T-cell (primary cell): ENCODE measurements around the gene ELN. TPM values are rescaled to one million over a fixed set of nuclear protein-coding genes. Genes with fewer than 3 reads are reported as not detected.
A peak's percentile ranks its signal among the peaks of the same experiment; 100 is the strongest.

Source experiments
- ATAC-seq, 4 experiments: fragments of 200-7000 bp in 3 of 4; fragments of 150-1000 bp in 1 of 4; cut with Tn5 transposase; replicated peaks in 1 of 4; 1 replicate in 3 of 4; 2 replicates in 1 of 4; pipeline ENCODE4 v1.10.0; 2021; ENCODE audit warnings: moderate library complexity in 3 of 4, mild to moderate bottlenecking in 2 of 4, moderate number of reproducible peaks in 1 of 4
- CTCF ChIA-PET, 2 donors: fragments of 300-600 bp; sonication (Branson Sonifier 250); formaldehyde crosslinking; loops; one replicate each; lab custom pipeline; 2022; ENCODE audit warnings: antibody characterized with exemption in 2 of 2; lab: Charles Lee
- POLR2A ChIA-PET, 2 donors: fragments of 300-600 bp; sonication (Branson Sonifier 250); formaldehyde crosslinking; loops; one replicate each; lab custom pipeline; 2022; ENCODE audit warnings: antibody characterized with exemption in 2 of 2; lab: Charles Lee
- DNase-seq, 35 experiments: peaks; one replicate each; pipeline versions ENCODE4 v3.0.0 to v3.0.0-alpha.2; 2013 to 2023
- H3K27ac ChIP-seq: one replicate; pipeline ENCODE4 v1.5.1; 2013; ENCODE audit warnings: low read length
- H3K27me3 ChIP-seq, 2 experiments: replicated peaks in 1 of 2; 1 replicate in 1 of 2; 2 replicates in 1 of 2; pipeline versions ENCODE4 v1.6.1 to v1.7.0; 2013; ENCODE audit warnings: low read length in 1 of 2, mixed read lengths in 1 of 2; ENCODE audit not compliant: control insufficient read depth in 2 of 2, insufficient read depth in 2 of 2; ENCODE audit errors: extremely low read depth in 1 of 2
- H3K36me3 ChIP-seq, 2 donors: 1 replicate in 1 of 2; 2 replicates in 1 of 2; pipeline versions ENCODE4 v1.6.1 to v1.7.0; 2013; ENCODE audit warnings: low read length in 1 of 2; ENCODE audit not compliant: control insufficient read depth in 2 of 2, insufficient read depth in 1 of 2; ENCODE audit errors: extremely low read depth in 1 of 2
- H3K4me1 ChIP-seq, 2 experiments: 1 replicate in 1 of 2; 2 replicates in 1 of 2; pipeline versions ENCODE4 v1.6.1 to v1.7.0; 2013; ENCODE audit warnings: low read length in 2 of 2, mixed read lengths in 1 of 2; ENCODE audit not compliant: insufficient read depth in 2 of 2, control insufficient read depth in 1 of 2; ENCODE audit errors: extremely low read depth in 1 of 2
- H3K4me3 ChIP-seq, 2 donors: 1 replicate in 1 of 2; 2 replicates in 1 of 2; pipeline versions ENCODE4 v1.5.1 to v1.7.0; 2013; ENCODE audit warnings: mild to moderate bottlenecking in 2 of 2, low read length in 1 of 2, moderate library complexity in 1 of 2; ENCODE audit not compliant: control insufficient read depth in 1 of 2; ENCODE audit errors: extremely low read depth in 1 of 2
- H3K9me3 ChIP-seq: 2 replicates; pipeline ENCODE4 v1.7.0; 2013
- H3K27ac Mint-ChIP-seq, 2 donors: one replicate each; pipeline ENCODE4 v1.8.0; 2020 to 2021; ENCODE audit warnings: mild to moderate bottlenecking in 2 of 2, mixed read lengths in 2 of 2
- H3K27me3 Mint-ChIP-seq, 2 donors: one replicate each; pipeline ENCODE4 v1.8.0; 2021 to 2022; ENCODE audit warnings: mixed read lengths in 2 of 2
- H3K36me3 Mint-ChIP-seq: one replicate; pipeline ENCODE4 v1.8.0; 2021; ENCODE audit warnings: mixed read lengths
- H3K4me1 Mint-ChIP-seq, 3 donors: one replicate each; pipeline ENCODE4 v1.8.0; 2020 to 2022; ENCODE audit warnings: mixed read lengths in 3 of 3, mild to moderate bottlenecking in 1 of 3
- H3K4me3 Mint-ChIP-seq, 3 donors: one replicate each; pipeline ENCODE4 v1.8.0; 2020 to 2022; ENCODE audit warnings: mild to moderate bottlenecking in 3 of 3, mixed read lengths in 3 of 3, moderate library complexity in 3 of 3
- H3K9me3 Mint-ChIP-seq, 3 donors: one replicate each; pipeline ENCODE4 v1.8.0; 2020 to 2022; ENCODE audit warnings: mixed read lengths in 3 of 3
- WGBS: methylation state at CpG from one replicate; pipeline ENCODE4 v1.1.5; 2013; ENCODE audit warnings: missing lambda C conversion rate; ENCODE audit not compliant: insufficient coverage; 5-methylcytosine and 5-hydroxymethylcytosine counted together
- total RNA-seq, 35 experiments: library from RNA in 6 of 35; stranded (reverse) in 6 of 35; fragments of 120-200 nt in 1 of 35; gene quantifications; one replicate each; pipeline versions ENCODE4 v1.2.1 to v1.2.4 and lab custom pipeline; 2013 to 2026

The ELN gene
- total RNA-seq, 5 donors from 2014 or later (not counting 1 experiment from before 2014, with no cell fraction given) = 0.22 to 0.56 (median 0.44) TPM; not detected in 2

DNA sequence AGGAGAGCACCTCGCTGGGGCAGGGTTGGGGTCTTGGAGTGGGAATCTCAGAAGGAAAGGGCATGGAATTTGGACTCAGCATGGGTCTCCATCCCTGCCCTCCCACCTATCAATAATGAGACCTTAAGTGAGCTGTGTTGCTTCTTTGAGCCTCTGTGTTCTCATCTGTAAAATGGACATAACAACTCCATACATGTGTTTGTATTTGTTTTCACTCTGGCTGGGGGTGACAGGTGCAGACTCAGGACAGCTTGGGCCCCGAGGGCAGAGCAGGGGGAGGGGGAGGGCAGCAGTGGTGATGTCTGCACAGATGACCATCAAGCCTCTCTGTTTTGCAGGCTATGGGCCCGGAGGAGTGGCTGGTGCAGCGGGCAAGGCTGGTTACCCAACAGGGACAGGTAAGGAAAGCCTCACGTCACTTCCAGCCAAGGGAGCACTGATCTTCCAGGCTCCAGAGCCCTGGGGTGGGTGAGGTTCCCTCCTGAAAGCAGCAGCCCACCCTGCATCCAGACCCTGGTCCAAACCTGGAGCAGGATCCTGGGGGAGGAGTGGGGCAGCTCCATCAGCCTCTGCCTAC is 19.9 kb downstream of the ELN start:
- ATAC-seq (no peak), DNase-seq (no peak)
- peaks cover 0 to 8% (median 0%) of the 10 kb centered on the region in 3 donors for H3K4me1 Mint-ChIP-seq
- Histone ChIP-seq H3K4me3 (no peak overlapping the region), H3K36me3 (no peaks in the 10 kb centered on the region), H3K9me3 (no peaks in the 10 kb centered on the region), H3K4me1 (no peaks in the 10 kb centered on the region), H3K27me3 (peaks cover 0 to 19% of the 10 kb centered on the region in 2 experiments), H3K27ac (no peak overlapping the region)
- no peaks in the 10 kb centered on the region for H3K36me3 Mint-ChIP-seq
- no peak overlapping the region for H3K4me3 Mint-ChIP-seq
- H3K27ac Mint-ChIP-seq = no peak overlapping the region
- H3K9me3 Mint-ChIP-seq = no peaks in the 10 kb centered on the region
- POLR2A ChIA-PET = no interaction called here
- CTCF ChIA-PET = no interaction called here
- 70% methylated on average over 4 of the region's 5 CpGs for WGBS
- H3K27me3 Mint-ChIP-seq = peaks cover 0 to 1% of the 10 kb centered on the region in 2 donors

DNA sequence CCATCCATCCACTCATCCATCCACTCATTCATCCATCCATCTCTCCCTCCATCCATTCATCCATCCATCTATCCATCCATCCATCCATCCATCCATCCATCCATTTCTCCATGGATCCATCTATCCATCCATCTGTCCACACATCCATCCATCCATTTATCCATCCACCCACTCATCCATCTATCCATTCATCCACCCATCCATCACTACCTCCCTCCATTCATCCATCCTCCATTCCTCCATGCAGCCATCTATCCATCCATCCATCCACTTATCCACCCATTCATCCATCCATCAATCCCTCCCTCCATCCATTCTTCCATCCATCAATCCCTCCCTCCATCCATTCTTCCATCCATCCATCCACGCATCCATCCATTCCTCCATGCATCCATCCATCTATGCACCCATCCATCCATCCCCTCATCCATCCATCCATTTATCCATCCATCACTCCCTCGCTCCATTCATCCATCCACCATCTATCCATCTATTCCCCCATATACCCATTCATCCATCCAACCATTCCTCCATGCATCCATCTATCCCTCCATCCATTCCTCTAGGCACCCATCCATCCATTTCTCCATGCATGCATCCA is 21.1 kb downstream of the ELN start:
- Mint-ChIP-seq H3K27ac (no peak overlapping the region), H3K9me3 (no peaks in the 10 kb centered on the region), H3K4me1 (peaks cover 0 to 8% (median 0%) of the 10 kb centered on the region in 3 donors), H3K27me3 (peaks cover 0 to 1% of the 10 kb centered on the region in 2 donors), H3K36me3 (no peaks in the 10 kb centered on the region), H3K4me3 (no peak overlapping the region)
- Histone ChIP-seq H3K4me3 (no peak overlapping the region), H3K27ac (no peak overlapping the region), H3K27me3 (peaks cover 0 to 9% of the 10 kb centered on the region in 2 experiments), H3K36me3 (no peaks in the 10 kb centered on the region), H3K9me3 (no peaks in the 10 kb centered on the region), H3K4me1 (no peaks in the 10 kb centered on the region)
- CTCF ChIA-PET = no interaction called here
- 97% methylated on average over 2 of the region's 2 CpGs for WGBS
- no peak for DNase-seq
- POLR2A ChIA-PET = no interaction called here
- ATAC-seq = no peak

DNA sequence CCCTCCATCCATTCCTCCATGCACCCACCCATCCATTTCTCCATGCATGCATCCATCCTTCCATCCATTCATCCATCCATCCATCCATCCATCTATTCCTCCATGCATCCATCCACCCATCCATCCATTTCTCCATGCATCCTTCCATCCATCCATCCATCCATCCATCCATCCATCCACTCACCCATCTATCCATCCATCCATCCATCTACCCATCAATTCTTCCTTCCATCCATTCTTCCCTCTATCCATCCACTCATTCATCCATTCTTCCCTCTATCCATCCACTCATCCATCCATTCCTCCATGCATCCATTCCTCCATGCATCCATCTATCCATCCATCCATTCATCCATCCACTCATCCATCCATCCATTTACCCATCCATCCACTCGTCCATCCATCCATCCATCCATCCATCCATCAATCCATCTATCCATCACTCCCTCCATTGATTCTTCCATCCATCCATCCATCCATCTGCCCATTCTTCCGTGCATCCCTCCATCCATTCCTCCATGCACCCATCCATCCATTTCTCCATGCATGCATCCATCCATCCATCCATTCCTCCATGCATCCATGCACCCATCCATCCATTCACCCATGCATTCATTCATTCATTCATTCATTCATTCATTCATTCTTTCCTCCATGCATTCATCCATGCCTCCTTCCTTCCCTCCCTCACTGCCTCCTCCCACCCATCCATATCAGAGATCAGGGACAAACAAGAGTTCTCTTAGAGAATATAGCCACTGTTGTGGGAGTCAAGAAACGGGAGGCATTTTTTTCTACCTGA is 22.2 kb downstream of the ELN start:
- no peak overlapping the region for H3K27ac ChIP-seq
- CTCF ChIA-PET = no interaction called here
- WGBS = 78% methylated on average over 3 of the region's 3 CpGs
- H3K9me3 Mint-ChIP-seq = no peaks in the 10 kb centered on the region
- H3K27me3 Mint-ChIP-seq = peaks cover 0 to 1% of the 10 kb centered on the region in 2 donors
- H3K27ac Mint-ChIP-seq = no peak overlapping the region
- H3K27me3 ChIP-seq = peaks cover 0 to 13% of the 10 kb centered on the region in 2 experiments
- no peak overlapping the region for H3K4me3 ChIP-seq
- DNase-seq (no peak), ATAC-seq (no peak)
- H3K4me1 Mint-ChIP-seq = peaks cover 0 to 8% (median 0%) of the 10 kb centered on the region in 3 donors
- no peaks in the 10 kb centered on the region for H3K9me3 ChIP-seq
- H3K36me3 ChIP-seq = no peaks in the 10 kb centered on the region
- H3K4me3 Mint-ChIP-seq = no peak overlapping the region
- no peaks in the 10 kb centered on the region for H3K4me1 ChIP-seq
- POLR2A ChIA-PET = no interaction called here
- no peaks in the 10 kb centered on the region for H3K36me3 Mint-ChIP-seq

DNA sequence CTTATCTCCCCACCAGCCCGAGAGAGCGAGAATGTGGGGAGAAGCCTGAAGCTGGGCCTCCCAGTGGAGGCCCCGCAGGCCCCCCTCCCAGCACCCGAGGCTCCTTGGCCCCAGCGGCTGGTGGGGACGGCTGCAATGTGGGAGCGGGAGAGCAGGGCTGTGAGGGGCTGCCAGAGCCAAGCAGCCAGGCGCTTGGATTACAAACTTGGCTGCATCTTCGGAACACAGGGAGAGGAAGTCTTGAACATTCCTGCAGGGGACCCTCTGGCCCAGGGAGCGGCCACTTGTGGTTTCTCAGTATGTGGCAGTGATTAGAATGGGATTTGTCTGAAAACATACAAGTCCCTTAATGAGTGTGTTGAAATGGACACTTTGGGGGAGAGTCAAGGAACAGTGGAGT is 23.2 kb downstream of the ELN start:
- H3K27me3 ChIP-seq = peaks cover 0 to 14% of the 10 kb centered on the region in 2 experiments
- H3K9me3 Mint-ChIP-seq = no peaks in the 10 kb centered on the region
- no peak for ATAC-seq
- ChIA-PET POLR2A (no interaction called here), CTCF (no interaction called here)
- 91% methylated on average over 6 of the region's 10 CpGs for WGBS
- no peaks in the 10 kb centered on the region for H3K36me3 Mint-ChIP-seq
- no peak overlapping the region for H3K27ac Mint-ChIP-seq
- no peaks in the 10 kb centered on the region for H3K4me1 ChIP-seq
- peaks cover 0 to 8% (median 0%) of the 10 kb centered on the region in 3 donors for H3K4me1 Mint-ChIP-seq
- H3K36me3 ChIP-seq = no peaks in the 10 kb centered on the region
- no peak overlapping the region for H3K4me3 ChIP-seq
- H3K27ac ChIP-seq = no peak overlapping the region
- no peaks in the 10 kb centered on the region for H3K9me3 ChIP-seq
- H3K27me3 Mint-ChIP-seq = peaks cover 0 to 1% of the 10 kb centered on the region in 2 donors
- no peak for DNase-seq
- no peak overlapping the region for H3K4me3 Mint-ChIP-seq

DNA sequence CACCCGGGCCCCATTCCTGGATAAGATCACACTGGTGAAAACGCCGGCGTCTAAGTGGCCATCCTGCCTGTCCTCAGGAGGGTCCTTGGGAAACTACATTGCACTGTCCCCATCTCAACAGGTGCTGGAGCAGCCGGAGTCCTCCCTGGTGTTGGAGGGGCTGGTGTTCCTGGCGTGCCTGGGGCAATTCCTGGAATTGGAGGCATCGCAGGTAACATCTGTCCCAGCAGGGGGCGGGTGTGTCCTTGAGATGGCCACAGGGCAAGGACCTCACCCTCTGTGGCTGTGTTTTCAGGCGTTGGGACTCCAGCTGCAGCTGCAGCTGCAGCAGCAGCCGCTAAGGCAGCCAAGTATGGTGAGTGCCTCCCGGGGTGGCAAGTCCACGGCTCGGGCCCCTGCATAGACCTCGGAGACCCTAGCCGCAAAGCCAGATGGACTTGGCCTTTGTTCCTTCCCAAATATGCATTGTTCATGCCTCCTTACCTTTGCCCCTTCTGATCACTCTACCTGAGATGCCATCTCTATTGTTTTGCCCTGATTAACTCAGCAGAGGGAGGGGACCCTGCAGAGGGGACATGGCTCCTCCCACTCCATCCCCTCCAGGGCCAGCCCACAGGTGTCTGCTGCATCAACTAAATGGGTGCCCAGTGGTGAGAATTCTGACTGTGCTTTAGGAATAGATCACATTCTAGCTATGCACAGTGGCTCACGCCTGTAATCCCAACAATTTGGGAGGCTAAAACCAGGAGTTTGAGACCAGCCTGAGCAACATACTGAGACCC is 23.8 kb downstream of the ELN start:
- Histone ChIP-seq H3K9me3 (no peaks in the 10 kb centered on the region), H3K4me1 (no peaks in the 10 kb centered on the region), H3K36me3 (no peaks in the 10 kb centered on the region), H3K4me3 (no peak overlapping the region), H3K27me3 (peaks cover 0 to 18% of the 10 kb centered on the region in 2 experiments), H3K27ac (no peak overlapping the region)
- no peak overlapping the region for H3K4me3 Mint-ChIP-seq
- H3K36me3 Mint-ChIP-seq = no peaks in the 10 kb centered on the region
- H3K27ac Mint-ChIP-seq = no peak overlapping the region
- DNase-seq = no peak
- peaks cover 0 to 8% (median 0%) of the 10 kb centered on the region in 3 donors for H3K4me1 Mint-ChIP-seq
- POLR2A ChIA-PET = no interaction called here
- H3K27me3 Mint-ChIP-seq = peaks cover 0 to 1% of the 10 kb centered on the region in 2 donors
- CTCF ChIA-PET = interaction anchor here in 1 of 2 donors (0.5 kb wide), 1 partner anchor 125 kb away, joined by 3 read pairs; no protein-coding TSS in a partner anchor
- no peaks in the 10 kb centered on the region for H3K9me3 Mint-ChIP-seq
- no peak for ATAC-seq
- WGBS = 78% methylated on average over 11 of the region's 16 CpGs

DNA sequence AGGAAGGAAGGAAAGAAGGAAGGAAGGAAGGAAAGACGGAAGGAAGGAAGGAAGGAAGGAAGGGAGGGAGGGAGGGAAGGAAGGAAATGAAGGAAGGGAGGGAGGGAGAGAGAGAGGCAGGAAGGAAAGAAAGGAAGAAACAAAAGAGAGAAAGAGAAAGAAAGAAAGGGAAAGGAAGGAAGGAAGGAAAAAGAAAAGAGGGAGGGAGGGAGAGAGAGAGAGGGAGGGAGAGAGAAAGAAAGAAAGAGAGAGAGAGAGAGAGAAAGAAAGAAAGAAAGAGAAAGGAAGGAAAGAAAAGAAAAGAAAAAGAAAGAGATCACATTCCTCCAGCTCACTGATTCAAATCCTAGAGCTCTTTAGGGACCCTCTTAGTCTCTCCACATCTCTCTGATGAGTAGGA is 24.7 kb downstream of the ELN start:
- Histone ChIP-seq H3K27me3 (peaks cover 0 to 22% of the 10 kb centered on the region in 2 experiments), H3K4me3 (no peak overlapping the region), H3K9me3 (no peaks in the 10 kb centered on the region), H3K4me1 (no peaks in the 10 kb centered on the region), H3K36me3 (no peaks in the 10 kb centered on the region), H3K27ac (no peak overlapping the region)
- DNase-seq (no peak), ATAC-seq (no peak)
- Mint-ChIP-seq H3K9me3 (no peaks in the 10 kb centered on the region), H3K4me3 (no peak overlapping the region), H3K36me3 (no peaks in the 10 kb centered on the region), H3K4me1 (peaks cover 0 to 8% (median 0%) of the 10 kb centered on the region in 3 donors), H3K27ac (peak overlapping the region in 1 of 2 donors; percentile 65), H3K27me3 (no peaks in the 10 kb centered on the region)
- 55% methylated on average over 1 of the region's 1 CpG for WGBS
- ChIA-PET POLR2A (no interaction called here), CTCF (interaction anchor here in 1 of 2 donors (0.6 kb wide), 1 partner anchor 188 kb away, joined by 8 read pairs; no protein-coding TSS in a partner anchor)
